HEK293T (cell line): ENCODE results near the gene PYY.
"Not testable (repeated sequence)": the region's sequence is repeated elsewhere in the genome, so short reads cannot be mapped to it uniquely, and the experiment has no call there.

Source experiments
- CTCF ChIA-PET: fragments of 350-600 bp; formaldehyde crosslinking; extraction: SDS; loops from one replicate; lab custom pipeline; 2021; ENCODE audit warnings: antibody characterized with exemption, inconsistent platforms; lab: Yijun Ruan, JAX
- POLR2A ChIA-PET: fragments of 350-600 bp; formaldehyde crosslinking; extraction: SDS; loops from one replicate; lab custom pipeline; 2020; ENCODE audit warnings: antibody characterized with exemption, inconsistent platforms; lab: Yijun Ruan, JAX
- DNase-seq: peaks from one replicate; pipeline ENCODE4 v3.0.0; 2012; ENCODE audit warnings: mixed read lengths; ENCODE audit errors: extremely low spot score
- ARNT ChIP-seq: fragments of 450-650 bp; IDR thresholded peaks from 2 replicates; pipeline ENCODE4 v1.6.1; 2017; ENCODE audit warnings: mild to moderate bottlenecking
- BHLHE40 ChIP-seq: fragments of 450-650 bp; IDR thresholded peaks from 2 replicates; pipeline ENCODE4 v1.6.1; 2016; ENCODE audit warnings: mild to moderate bottlenecking, moderate library complexity, borderline replicate concordance
- CTBP1 ChIP-seq: fragments of 450-650 bp; IDR thresholded peaks from 2 replicates; pipeline ENCODE4 v1.6.1; 2016; ENCODE audit warnings: borderline replicate concordance
- ELF4 ChIP-seq: fragments of 450-650 bp; IDR thresholded peaks from 2 replicates; pipeline ENCODE4 v1.6.1; 2017; ENCODE audit warnings: antibody characterized with exemption
- FOXA1 ChIP-seq: fragments of 450-650 bp; IDR thresholded peaks from 2 replicates; pipeline ENCODE4 v1.6.1; 2016; ENCODE audit warnings: mild to moderate bottlenecking
- FOXK2 ChIP-seq: fragments of 450-650 bp; IDR thresholded peaks from 2 replicates; pipeline ENCODE4 v1.6.1; 2016; ENCODE audit warnings: mild to moderate bottlenecking
- FOXM1 ChIP-seq: fragments of 450-650 bp; IDR thresholded peaks from 2 replicates; pipeline ENCODE4 v1.6.1; 2017; ENCODE audit warnings: mild to moderate bottlenecking, borderline replicate concordance
- HDGF ChIP-seq: fragments of 450-650 bp; IDR thresholded peaks from 2 replicates; pipeline ENCODE4 v1.6.1; 2017; ENCODE audit warnings: antibody characterized with exemption, borderline replicate concordance
- L3MBTL2 ChIP-seq: fragments of 450-650 bp; conservative IDR thresholded peaks from 2 replicates; pipeline ENCODE4 v1.6.1; 2016; ENCODE audit warnings: mild to moderate bottlenecking
- LEF1 ChIP-seq: fragments of 450-650 bp; IDR thresholded peaks from 2 replicates; pipeline ENCODE4 v1.6.1; 2017; ENCODE audit warnings: mild to moderate bottlenecking, borderline replicate concordance
- NFRKB ChIP-seq: fragments of 450-650 bp; IDR thresholded peaks from 2 replicates; pipeline ENCODE4 v1.6.1; 2016; ENCODE audit warnings: mild to moderate bottlenecking, moderate library complexity
- SP1 ChIP-seq: fragments of 450-650 bp; IDR thresholded peaks from 2 replicates; pipeline ENCODE4 v1.6.1; 2017
- SUZ12 ChIP-seq: fragments of 450-650 bp; IDR thresholded peaks from 2 replicates; pipeline ENCODE4 v1.6.1; 2016; ENCODE audit warnings: mild to moderate bottlenecking
- TARDBP ChIP-seq: fragments of 450-650 bp; IDR thresholded peaks from 2 replicates; pipeline ENCODE4 v1.6.1; 2016
- ZNF384 ChIP-seq: fragments of 450-650 bp; IDR thresholded peaks from 2 replicates; pipeline ENCODE4 v1.6.1; 2016
- TF ChIP-seq, protein P1 (sequence below): fragments of 450-650 bp; IDR thresholded peaks from 2 replicates; pipeline ENCODE4 v1.6.1; 2016

Gene PYY

DNA sequence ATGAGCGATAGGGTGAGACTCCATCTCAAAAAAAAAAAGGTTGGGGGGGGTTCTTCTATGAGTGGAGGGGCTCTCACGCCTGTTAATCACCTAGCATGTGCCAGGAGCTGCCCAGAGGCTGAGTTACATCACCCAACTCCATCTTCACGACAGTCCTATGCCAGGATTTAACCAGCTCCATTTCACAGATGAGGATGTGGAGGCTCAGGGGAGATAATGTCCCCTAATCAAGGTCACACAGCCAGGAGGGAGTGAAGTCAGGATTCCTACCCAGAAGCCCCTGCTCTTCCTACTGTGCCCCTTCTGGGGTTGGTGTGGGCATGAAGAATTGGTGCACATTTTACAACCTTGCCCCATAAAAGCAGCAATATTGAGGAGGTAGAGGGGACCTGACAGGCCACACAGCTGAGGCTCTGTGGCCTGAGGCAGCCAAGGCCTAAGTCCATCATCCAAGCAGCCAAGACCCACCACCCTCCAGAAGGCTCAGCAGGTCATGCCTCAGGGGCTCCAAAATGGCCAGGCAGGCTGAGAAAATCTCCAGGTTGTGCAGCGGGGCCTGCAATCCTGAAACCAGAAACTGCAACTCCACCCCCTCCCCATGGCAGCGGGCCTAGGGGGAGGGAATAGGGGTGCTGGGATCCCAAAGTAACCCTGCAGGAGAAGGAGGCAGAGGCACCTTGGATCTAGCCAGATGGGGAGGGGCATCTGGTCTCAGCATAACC is 18.4 kb downstream of the PYY start:
- TF ChIP-seq FOXA1 (no peak), L3MBTL2 (no peak), ZNF384 (no peak), ARNT (no peak), BHLHE40 (no peak), FOXM1 (no peak), SUZ12 (no peak), HDGF (no peak), LEF1 (no peak), TARDBP (no peak), NFRKB (no peak), ELF4 (no peak), CTBP1 (no peak), SP1 (no peak), FOXK2 (no peak)
- TF ChIP-seq, protein P1, sequence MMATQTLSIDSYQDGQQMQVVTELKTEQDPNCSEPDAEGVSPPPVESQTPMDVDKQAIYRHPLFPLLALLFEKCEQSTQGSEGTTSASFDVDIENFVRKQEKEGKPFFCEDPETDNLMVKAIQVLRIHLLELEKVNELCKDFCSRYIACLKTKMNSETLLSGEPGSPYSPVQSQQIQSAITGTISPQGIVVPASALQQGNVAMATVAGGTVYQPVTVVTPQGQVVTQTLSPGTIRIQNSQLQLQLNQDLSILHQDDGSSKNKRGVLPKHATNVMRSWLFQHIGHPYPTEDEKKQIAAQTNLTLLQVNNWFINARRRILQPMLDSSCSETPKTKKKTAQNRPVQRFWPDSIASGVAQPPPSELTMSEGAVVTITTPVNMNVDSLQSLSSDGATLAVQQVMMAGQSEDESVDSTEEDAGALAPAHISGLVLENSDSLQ: no peak
- no peak for DNase-seq
- POLR2A ChIA-PET: no interaction called here
- CTCF ChIA-PET: interaction anchor here (0.6 kb wide), 1 partner anchor 231 kb away, joined by 3 read pairs; no protein-coding TSS in a partner anchor

DNA sequence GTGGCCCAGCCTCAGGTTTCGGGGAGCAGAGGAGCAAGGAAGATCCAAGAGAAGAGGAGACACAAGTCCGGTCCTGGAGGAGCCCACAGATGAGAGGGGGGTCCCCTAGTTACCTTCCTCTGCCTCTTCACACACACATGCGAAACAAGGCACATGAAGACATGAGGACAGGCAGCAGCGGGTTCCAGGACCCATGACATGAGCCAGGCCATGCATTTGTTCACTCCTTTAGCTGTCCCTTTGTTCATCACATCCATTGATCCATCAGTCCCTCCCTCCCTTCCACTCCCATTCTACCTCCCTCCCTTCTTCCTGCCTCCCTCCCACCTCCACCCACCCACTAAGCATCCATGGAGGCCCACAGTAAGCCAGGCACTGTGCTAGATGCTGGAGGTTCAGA is 20.8 kb downstream of the PYY start:
- TF ChIP-seq BHLHE40: no peak
- TF ChIP-seq FOXM1: no peak
- TF ChIP-seq NFRKB: no peak
- no peak for TF ChIP-seq ELF4
- TF ChIP-seq SP1: no peak
- TF ChIP-seq FOXK2: no peak
- DNase-seq: no peak
- ChIA-PET POLR2A (no interaction called here), CTCF (interaction anchor here (0.6 to 1.6 kb wide), 2 partner anchors 11 to 92 kb away, joined by 3 to 6 read pairs; no protein-coding TSS in a partner anchor)

DNA sequence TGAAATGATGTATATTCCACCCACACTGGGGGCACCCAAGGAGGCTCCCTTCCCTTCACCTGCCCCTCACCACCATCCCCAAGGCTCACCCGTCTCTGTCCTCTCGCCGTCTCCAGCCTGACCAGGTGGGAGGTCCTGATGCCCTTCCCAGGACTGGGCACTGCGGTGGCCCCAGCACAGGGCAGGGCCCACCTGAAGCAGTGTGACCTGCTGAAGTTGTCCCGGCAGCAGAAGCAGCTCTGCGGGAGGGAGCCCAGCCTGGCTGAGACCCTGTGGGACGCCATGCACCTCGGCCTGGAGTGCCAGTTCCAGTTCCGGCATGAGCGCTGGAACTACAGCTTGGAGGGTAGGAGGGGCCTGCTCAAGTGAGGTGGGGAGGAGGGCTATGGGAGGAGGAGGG is 21.4 kb downstream of the PYY start:
- DNase-seq: no peak
- CTCF ChIA-PET: no interaction called here
- TF ChIP-seq LEF1 (no peak), ARNT (no peak), TARDBP (no peak), ELF4 (no peak), BHLHE40 (no peak), SUZ12 (no peak), L3MBTL2 (no peak), HDGF (no peak), FOXM1 (no peak)
- TF ChIP-seq, protein P1: no peak
- POLR2A ChIA-PET: no interaction called here

DNA sequence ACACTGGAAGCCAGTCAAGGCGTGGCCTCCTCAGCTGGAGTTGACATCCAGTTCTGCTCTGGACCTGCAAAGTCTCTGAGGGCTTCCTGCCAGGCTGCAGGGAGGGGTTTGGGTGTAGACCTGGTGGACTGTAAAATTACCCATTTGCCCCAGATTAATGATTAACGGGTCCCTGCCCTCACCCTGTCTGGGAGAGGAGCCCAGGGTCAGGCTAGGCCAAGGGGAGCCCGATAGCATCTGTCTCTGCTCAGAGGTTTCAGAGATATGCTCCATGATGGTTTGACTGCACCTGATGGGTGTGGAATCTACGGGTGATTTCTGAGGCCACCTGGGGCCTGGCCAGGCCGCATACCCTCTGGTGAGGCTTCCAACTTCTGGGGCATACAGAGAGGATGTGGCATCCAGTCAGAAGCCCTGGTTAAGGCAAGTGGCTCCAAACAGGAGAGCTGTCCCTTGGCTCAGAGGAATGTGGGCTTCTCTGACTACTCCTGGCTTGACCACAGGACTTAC is 22.6 kb downstream of the PYY start:
- TF ChIP-seq BHLHE40: no peak
- TF ChIP-seq, protein P1: no peak
- no peak for TF ChIP-seq ZNF384
- no peak for TF ChIP-seq ARNT
- no peak for TF ChIP-seq FOXM1
- TF ChIP-seq SUZ12: no peak
- TF ChIP-seq SP1: no peak
- TF ChIP-seq CTBP1: no peak
- ChIA-PET CTCF (interaction anchor here (0.8 to 1.2 kb wide), 2 partner anchors 14 to 55 kb away, joined by 3 read pairs; no protein-coding TSS in a partner anchor), POLR2A (no interaction called here)
- DNase-seq: no peak

DNA sequence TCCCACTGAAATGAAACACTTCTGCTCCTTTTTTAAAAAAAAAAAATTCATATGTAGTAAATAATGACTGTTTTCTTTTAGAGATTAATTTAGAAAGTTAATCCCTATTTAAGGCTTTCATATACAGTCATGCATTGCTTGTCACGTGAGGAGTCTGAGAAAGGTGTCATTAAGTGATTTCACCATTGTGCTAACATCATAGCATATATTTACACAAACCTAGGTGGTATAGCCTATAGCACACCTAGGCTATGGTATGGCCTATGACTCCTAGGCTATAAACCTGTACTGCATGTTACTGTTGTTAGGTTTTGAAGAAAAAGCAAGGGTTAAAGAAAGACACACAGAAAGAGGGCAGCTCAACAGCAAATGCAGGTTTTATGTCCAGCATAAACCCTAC is 25.1 kb downstream of the PYY start:
- TF ChIP-seq SP1: no peak
- no peak for TF ChIP-seq FOXK2
- TF ChIP-seq FOXA1: no peak
- no peak for TF ChIP-seq HDGF
- TF ChIP-seq BHLHE40: no peak
- CTCF ChIA-PET: interaction anchor here (0.6 to 1.0 kb wide), 4 partner anchors 15 to 218 kb away, joined by 3 to 10 read pairs (median 6); no protein-coding TSS in a partner anchor
- no peak for DNase-seq
- POLR2A ChIA-PET: interaction anchor here (1.0 kb wide), 1 partner anchor 9 kb away, joined by 3 read pairs; no protein-coding TSS in a partner anchor

DNA sequence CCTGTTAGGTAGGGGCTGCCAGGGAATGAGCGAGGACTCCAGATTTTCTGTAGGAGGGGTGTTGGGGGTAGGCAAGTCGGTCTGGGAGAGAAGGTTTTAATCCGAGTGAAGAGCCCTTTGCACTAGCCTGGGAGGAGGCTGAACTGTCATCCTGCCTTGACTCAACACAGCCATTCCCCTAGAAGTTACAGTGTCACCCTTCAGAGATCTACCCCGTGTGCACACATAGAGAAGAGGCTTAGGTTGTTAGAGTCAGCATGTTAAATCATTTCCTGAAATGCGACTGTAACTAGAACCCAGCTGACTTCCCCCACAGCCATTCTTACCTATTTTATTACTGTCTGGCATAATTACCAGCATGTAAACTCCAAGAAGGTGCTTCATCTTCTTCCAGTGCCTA is 25.8 kb downstream of the PYY start:
- DNase-seq: not testable (repeated sequence)
- ChIA-PET CTCF (interaction anchor here (0.6 to 1.0 kb wide), 4 partner anchors 16 to 219 kb away, joined by 3 to 10 read pairs (median 6); no protein-coding TSS in a partner anchor), POLR2A (interaction anchor here (1.0 kb wide), 1 partner anchor 10 kb away, joined by 3 read pairs; no protein-coding TSS in a partner anchor)
